HG03064 (cell line): ENCODE results near the gene KANK4.

Source experiments
- ATAC-seq: cut with Tn5 transposase; IDR thresholded peaks from one replicate; pipeline ENCODE4 v1.9.1; 2021; ENCODE audit warnings: low read depth; ENCODE audit not compliant: unreplicated experiment

KANK4 gene

DNA sequence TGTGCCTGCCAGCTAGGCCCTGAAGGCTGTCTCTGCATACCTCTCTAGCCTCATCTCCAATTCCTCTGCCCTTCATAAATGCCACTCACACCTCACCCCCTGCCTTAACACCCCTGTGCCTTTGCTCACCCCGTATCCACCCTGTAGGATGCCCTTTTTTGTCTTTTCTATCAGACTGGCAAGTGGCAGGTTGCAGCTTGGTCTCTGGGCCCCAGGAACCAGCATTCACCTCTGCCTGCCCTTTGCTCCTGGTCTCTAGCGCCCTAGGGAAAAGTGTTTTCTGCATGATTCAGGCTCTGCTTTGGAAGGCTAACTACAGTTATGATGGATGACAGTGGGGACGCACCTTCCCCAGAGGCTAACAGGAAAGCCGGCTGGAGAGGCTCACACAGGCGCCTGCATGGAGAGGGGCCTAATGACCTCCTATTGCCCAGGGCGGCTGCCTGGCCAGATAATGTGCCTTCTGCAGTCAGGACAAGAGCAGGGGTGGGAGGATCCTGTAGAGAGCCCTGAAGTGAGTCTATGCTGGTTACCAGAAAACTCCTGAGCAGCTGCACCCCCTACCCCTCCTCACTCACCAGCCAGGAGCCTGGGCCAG lies 11.2 kb downstream of the KANK4 start:
- ATAC-seq, result no peak

GRCh38 chr1:62307446-62307845 lies 11.8 kb downstream of the KANK4 start:
- ATAC-seq, result no peak

DNA sequence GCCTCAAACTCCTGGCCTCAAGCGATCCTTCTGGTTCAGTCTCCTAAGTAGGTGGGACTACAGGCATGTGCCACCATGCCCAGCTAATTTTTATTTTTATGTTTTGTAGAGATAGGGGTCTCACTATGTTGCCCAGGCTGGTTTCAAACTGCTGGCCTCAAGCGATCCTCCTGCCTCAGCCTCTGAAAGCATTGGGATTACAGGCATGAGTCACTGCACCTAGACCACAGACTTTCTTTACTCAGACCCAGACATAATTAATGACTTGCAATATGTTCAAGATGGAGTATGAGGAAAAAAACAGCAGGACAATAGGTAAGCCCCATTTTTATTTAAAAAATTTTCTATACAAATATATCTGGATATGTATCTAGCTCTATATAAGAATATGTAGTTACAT lies 13.2 kb downstream of the KANK4 start:
- no peak for ATAC-seq

DNA sequence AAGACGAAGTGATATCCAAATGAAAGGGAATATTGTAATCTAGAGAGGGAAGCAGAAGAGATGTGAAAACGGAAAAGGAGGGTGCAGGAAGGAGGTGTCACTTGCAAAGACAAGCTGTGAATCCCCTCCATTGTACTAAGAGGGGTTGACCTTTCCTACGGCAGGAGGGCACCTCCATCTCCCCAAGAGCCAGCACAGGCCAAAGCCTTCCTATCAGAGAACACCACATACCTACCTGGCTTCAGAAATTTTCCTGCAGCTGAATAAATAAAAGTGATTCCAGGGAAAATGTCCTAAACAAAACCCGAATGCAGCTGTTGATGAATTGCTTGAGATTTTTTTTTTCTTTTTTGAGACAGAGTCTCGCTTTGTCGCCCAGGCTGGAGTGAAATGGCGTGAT lies 14.3 kb downstream of the KANK4 start:
- ATAC-seq, result no peak

GRCh38 chr1:62304515-62304914 lies 14.7 kb downstream of the KANK4 start:
- ATAC-seq, result no peak

- ATAC-seq, result no peak
These were observed 17.4 kb downstream of the KANK4 start for GRCh38 chr1:62301726-62302390.

DNA sequence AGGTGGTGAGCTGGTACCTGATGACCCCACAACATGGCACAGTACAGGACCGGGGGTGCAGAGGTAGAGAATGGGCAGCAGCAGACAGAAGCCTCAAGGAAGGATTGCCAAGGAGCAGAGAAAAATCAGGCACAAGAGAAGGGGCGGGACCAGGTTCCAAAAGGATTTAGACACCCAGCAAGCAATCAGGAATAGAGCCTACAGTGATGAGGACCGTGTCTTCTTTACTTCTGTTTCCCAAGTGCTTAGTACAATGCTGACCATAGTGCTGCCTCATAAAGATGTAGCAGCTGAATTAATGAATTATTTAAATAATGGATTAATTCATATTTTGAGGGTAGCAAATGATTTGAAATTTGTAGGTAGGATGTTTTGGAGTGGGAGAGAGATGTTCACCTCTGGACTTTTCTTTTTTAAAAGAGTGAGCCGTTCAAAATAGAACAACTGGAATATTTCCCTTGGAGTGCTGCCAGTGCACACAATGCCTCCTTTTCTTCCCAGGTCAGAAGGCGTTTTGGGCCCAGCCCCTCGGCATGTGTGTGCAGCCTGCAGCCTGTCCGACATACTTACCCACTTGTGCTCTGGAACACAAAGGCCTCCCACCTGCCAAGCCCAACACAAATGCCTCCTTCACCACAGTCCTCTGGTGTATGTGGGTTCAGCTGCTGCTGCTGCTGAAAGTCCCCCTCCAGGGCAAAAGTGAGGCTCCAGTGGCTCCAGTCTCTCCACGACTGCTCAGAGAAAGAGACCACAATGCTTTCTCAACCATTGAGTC lies 19.6 kb downstream of the KANK4 start:
- no peak for ATAC-seq

- ATAC-seq, result peak; percentile 84
These were observed 23.2 kb downstream of the KANK4 start for GRCh38 chr1:62295921-62296491.

GRCh38 chr1:62294261-62294660 lies 25.0 kb downstream of the KANK4 start:
- ATAC-seq, result no peak

DNA sequence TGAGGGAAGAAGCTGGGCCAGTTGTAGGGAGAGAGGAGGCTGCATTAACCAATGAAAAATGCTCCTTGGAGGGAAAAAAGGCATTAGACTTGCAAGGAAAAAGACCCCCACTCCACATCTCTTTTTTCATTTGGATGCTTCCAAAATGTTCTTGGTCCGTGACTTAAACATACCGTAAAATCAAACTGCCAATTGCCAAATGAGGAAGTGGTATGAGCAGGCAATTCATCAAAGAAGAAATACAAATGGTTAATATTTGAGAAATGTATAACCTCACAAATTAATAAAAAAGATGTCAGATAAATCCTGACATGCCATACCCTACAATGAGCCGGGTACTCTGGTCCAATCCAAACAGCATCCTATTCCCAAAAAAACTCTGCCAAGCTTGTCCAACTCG lies 30.6 kb downstream of the KANK4 start:
- ATAC-seq, result no peak

DNA sequence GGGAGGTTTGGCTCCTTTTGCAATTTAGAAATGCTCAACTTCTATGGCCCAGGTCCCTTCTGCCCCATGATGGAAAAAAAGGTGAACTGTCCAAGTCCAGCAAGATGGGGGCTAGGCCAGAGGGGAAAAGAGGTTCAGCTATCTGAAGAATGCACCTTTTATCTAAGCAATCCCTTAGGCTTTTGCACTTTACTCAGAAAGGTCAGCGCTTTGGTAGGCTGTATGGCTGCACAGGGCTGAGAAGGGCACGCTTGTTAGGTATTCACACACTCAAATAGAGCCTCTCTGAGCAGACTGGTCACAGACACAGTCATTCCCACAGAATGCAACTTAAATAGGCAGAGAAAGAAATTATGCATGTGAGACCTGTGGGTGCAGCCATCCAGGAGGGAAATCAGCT lies 31.0 kb downstream of the KANK4 start:
- no peak for ATAC-seq

DNA sequence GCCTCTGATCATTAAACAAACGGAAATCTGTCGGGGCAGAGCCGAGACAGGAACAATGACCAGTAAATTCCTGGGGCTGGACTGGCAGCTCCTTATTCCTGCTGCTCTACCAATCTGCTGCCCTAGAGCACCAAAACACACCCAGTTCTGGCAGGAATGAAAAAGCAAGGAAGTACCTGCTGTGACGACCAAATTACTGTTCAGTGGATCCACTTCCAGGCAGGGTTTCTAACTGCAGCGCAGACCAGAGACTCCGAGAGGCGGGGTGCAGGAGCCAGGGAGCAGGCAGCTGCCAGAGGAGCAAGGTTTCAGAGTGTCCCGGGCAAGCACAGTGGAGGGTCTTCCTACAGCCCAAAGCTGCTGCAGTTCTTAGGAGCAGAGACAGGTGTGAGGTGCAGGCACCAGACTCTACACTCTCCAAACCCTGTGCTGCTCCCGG lies 32.4 kb downstream of the KANK4 start:
- ATAC-seq, result no peak

GRCh38 chr1:62285984-62286785 lies 33.0 kb downstream of the KANK4 start:
- ATAC-seq, result no peak

DNA sequence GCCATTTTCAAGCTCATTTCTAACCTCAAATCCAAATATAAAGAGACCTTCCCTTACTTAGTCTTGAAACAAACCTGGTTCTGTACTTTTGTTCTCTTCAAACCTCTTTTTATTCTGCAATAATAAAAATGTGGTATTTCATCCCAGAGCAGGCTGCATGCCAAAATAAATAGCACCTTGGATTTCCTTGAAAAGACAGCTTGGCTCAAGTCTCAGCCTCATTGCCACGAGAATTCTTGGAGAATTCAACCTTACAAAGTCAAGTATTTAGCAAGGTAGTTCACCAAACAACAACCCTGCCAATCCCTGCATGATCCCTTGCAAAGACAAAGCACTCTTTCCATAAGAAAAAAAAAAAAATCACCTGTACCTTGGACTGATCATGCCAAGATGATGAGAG lies 33.8 kb downstream of the KANK4 start:
- ATAC-seq, result no peak

DNA sequence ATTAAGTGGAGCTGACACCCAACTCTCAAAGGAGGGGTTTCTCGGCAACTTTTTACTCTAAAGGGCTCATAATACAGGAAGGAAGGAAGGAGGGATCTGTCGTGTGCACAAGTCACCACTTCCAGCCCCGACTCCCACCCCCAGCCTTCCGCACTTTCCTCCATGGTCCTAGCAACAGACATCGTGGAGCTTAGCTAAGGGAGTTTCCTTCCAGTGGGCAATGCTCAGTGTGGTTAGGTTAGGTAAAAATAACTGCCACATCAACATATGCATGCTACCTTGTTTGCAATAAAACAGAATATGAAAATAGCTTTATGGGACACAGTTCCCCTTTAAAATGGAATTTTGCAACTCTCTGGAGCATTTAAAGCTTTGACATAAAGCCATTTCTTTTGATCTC lies 35.2 kb downstream of the KANK4 start:
- ATAC-seq, result no peak

DNA sequence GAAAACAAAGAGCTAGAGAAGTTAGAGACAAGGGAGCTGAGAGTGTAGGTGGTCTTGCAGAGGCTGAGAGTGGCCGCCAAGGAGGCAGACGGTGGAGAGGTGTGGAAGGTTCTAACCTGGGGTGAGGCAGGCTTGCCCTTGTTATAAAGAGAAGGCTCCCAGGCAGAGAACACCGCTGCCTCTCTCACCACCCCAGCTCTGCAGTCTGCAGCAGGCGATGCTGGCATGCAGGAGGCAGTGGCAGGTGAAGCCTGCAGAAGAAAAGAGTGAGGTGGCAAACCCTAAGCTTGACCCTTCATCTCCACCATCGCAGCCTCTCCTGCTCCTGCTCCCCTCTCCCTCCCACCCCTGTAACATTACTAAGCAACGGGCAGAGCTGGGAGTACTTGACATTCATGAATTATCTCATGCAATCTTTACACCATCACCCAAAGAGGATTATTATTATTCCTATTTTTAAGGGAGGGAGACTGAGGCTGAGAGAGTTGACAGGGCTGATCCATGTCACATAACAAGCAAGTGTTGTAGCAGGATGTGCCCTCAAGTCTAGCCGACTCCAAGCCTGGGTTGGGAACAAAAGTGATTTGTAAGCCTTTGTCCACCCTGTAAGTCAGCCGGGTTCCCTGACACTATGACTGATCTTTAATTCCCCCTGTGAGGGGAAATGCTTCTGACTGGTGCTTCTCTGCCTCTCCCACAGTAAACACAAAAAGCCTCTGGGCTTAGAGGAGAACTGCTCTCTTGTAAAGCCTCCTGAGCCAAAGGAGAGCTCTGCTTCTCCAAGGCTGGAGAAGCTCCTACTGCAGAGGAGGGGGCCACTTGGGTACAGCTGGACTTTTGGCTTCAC lies 36.1 kb downstream of the KANK4 start:
- ATAC-seq, result no peak

DNA sequence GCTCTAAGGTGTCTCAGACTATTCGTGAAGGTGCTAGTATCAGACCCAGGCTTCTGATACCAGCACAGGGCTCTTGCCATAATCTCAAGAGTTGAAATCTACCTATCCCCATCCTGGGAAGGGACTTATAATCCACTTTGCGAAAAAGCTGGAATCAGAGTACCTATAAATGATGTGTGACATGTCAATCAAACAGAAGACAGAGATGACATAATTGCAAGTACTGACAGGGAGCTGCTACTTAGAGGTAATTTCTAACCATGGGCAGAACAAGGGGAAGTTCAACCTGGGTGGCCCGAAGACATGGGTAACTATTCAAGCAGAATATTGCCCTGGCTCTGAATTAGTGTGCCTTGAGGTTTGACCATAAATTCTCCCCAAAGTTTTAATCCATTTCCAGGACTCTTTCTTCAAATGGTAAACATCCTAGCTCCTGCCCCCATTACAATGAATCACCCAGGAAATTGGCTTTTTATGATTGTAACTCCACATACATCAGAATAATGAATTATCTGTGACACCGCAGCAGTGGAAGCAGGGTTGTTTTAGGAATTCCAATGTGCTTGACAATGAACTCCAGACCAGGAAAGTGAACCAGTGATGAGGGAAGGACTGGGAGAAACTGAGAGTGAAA lies 37.2 kb downstream of the KANK4 start:
- ATAC-seq, result no peak

DNA sequence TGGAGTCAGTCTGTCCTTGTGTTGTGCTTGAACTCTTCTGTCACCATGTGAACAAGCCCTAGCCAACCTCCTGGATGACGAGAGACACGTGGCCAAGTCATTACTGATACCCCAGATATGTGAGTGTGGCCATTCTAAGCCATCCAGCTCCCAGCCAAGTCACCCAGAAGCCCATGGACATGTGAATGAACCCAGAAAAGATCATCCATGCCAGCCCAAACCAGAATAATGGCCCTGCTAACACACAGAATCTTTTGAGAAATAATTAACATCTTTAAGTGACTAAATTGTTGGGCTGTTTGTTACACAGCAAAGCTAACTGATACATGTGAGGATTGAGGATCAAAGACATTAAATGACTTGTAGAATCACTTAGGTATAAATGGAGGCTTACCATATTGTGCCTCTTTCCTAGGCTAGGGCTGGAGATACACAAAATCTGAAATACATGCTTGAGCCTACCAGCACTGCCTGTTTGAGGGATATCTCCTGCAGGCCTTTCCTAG lies 38.2 kb downstream of the KANK4 start:
- no peak for ATAC-seq

- no peak for ATAC-seq
These were observed 39.1 kb downstream of the KANK4 start for GRCh38 chr1:62280150-62280549.
